ENCODE measurements around the gene TENT4A. TPM values are rescaled to one million over a fixed set of nuclear protein-coding genes. Genes with fewer than 3 reads are reported as not detected.

Gene TENT4A
- total RNA-seq, 3 donors from 2014 or later (not counting 1 experiment from before 2014, with no cell fraction given): 36.0 to 65.6 (median 44.9) TPM

GRCh38 chr5:6744841-6745705 lies 31.8 kb downstream of the TENT4A start:
- intact Hi-C loops (cut with micrococcal nuclease): loop anchor here (1.0 to 10.0 kb wide), 3 partner anchors 112 to 1600 kb away; partner anchors contain the start of genes ADAMTS16, NSUN2 and SRD5A1
- no peaks in the 10 kb centered on the region for H3K9me3 ChIP-seq (ENCODE audit: control insufficient read depth, insufficient read depth, low read length)
- no peak for TF ChIP-seq CTCF (IDR thresholded peaks at IDR 0.05)
- H3K27ac ChIP-seq (ENCODE audit: low read length): no peak overlapping the region
- ATAC-seq (no peak), DNase-seq (no peak)
- no peaks in the 10 kb centered on the region for H3K27me3 ChIP-seq (ENCODE audit: control insufficient read depth, insufficient read depth, low read length)
- Mint-ChIP-seq H3K4me3 (no peak overlapping the region), H3K36me3 (peaks cover 8% of the 10 kb centered on the region), H3K9me3 (no peaks in the 10 kb centered on the region), H3K27me3 (ENCODE audit: low read depth in 2 of 2) (no peaks in the 10 kb centered on the region), H3K4me1 (peaks cover 4 to 6% of the 10 kb centered on the region in 2 donors), H3K27ac (no peak overlapping the region)
- 93% methylated on average over 12 of the region's 12 CpGs for WGBS (ENCODE audit: insufficient coverage)
- no peak overlapping the region for H3K4me3 ChIP-seq (ENCODE audit: low read length)
- peaks cover 35% of the 10 kb centered on the region for H3K36me3 ChIP-seq (ENCODE audit: control insufficient read depth, insufficient read depth, low read length)
- H3K4me1 ChIP-seq (ENCODE audit: control insufficient read depth, insufficient read depth, low read length): peaks cover 1% of the 10 kb centered on the region

GRCh38 chr5:6745706-6746222 lies 32.5 kb downstream of the TENT4A start:
- intact Hi-C loops (cut with micrococcal nuclease): loop anchor here (1.0 to 10.0 kb wide), 3 partner anchors 112 to 1601 kb away; partner anchors contain the start of genes ADAMTS16, NSUN2 and SRD5A1
- TF ChIP-seq CTCF (IDR thresholded peaks at IDR 0.05): peak; percentile 70
- DNase-seq: peak in 1 of 2 donors; percentile 78
- WGBS (ENCODE audit: insufficient coverage): 81% methylated on average over 9 of the region's 10 CpGs
- Histone ChIP-seq H3K36me3 (ENCODE audit: control insufficient read depth, insufficient read depth, low read length) (peaks cover 32% of the 10 kb centered on the region), H3K9me3 (ENCODE audit: control insufficient read depth, insufficient read depth, low read length) (no peaks in the 10 kb centered on the region), H3K27me3 (ENCODE audit: control insufficient read depth, insufficient read depth, low read length) (no peaks in the 10 kb centered on the region), H3K4me3 (ENCODE audit: low read length) (no peak overlapping the region), H3K4me1 (ENCODE audit: control insufficient read depth, insufficient read depth, low read length) (peaks cover 8% of the 10 kb centered on the region), H3K27ac (ENCODE audit: low read length) (no peak overlapping the region)
- peaks cover 4 to 6% of the 10 kb centered on the region in 2 donors for H3K4me1 Mint-ChIP-seq
- H3K27ac Mint-ChIP-seq: no peak overlapping the region
- no peaks in the 10 kb centered on the region for H3K27me3 Mint-ChIP-seq (ENCODE audit: low read depth in 2 of 2)
- H3K4me3 Mint-ChIP-seq: no peak overlapping the region
- no peaks in the 10 kb centered on the region for H3K9me3 Mint-ChIP-seq
- peak; percentile 65 to 71 (median 67) for ATAC-seq
- peaks cover 8% of the 10 kb centered on the region for H3K36me3 Mint-ChIP-seq

- H3K4me1 ChIP-seq (ENCODE audit: control insufficient read depth, insufficient read depth, low read length): peaks cover 13% of the 10 kb centered on the region
- Mint-ChIP-seq H3K36me3 (peaks cover 8% of the 10 kb centered on the region), H3K4me3 (no peak overlapping the region), H3K4me1 (peaks cover 4 to 6% of the 10 kb centered on the region in 2 donors), H3K9me3 (no peaks in the 10 kb centered on the region), H3K27me3 (ENCODE audit: low read depth in 2 of 2) (no peaks in the 10 kb centered on the region), H3K27ac (no peak overlapping the region)
- intact Hi-C loops (cut with micrococcal nuclease): loop anchor here (10.0 kb wide), 1 partner anchor 1601 kb away; the partner anchor contains the start of gene ADAMTS16
- H3K27ac ChIP-seq (ENCODE audit: low read length): no peak overlapping the region
- WGBS (ENCODE audit: insufficient coverage): 93% methylated on average over 9 of the region's 9 CpGs
- H3K9me3 ChIP-seq (ENCODE audit: control insufficient read depth, insufficient read depth, low read length): no peaks in the 10 kb centered on the region
- DNase-seq (no peak), ATAC-seq (no peak)
- H3K27me3 ChIP-seq (ENCODE audit: control insufficient read depth, insufficient read depth, low read length): no peaks in the 10 kb centered on the region
- no peak for TF ChIP-seq CTCF (IDR thresholded peaks at IDR 0.05)
- no peak overlapping the region for H3K4me3 ChIP-seq (ENCODE audit: low read length)
- peaks cover 35% of the 10 kb centered on the region for H3K36me3 ChIP-seq (ENCODE audit: control insufficient read depth, insufficient read depth, low read length)
Measured at GRCh38 chr5:6746244-6746643, 33.0 kb downstream of the TENT4A start.
